GM18858 (cell line): Measurements from ENCODE around the gene OGN.

Source experiments
- ATAC-seq: cut with Tn5 transposase; IDR thresholded peaks from one replicate; pipeline ENCODE4 v1.9.1; 2021; ENCODE audit not compliant: unreplicated experiment

The OGN gene

GRCh38 chr9:92349771-92350739, 54.3 kb downstream of the OGN start:
- no peak for ATAC-seq

- ATAC-seq: no peak
Measured at GRCh38 chr9:92345582-92345981, 58.8 kb downstream of the OGN start.

- no peak for ATAC-seq
Measured at GRCh38 chr9:92342825-92343488, 61.4 kb downstream of the OGN start.

GRCh38 chr9:92341578-92341977, 62.8 kb downstream of the OGN start:
- no peak for ATAC-seq

GRCh38 chr9:92333282-92333634, 71.1 kb downstream of the OGN start:
- no peak for ATAC-seq
